ENCODE data around the gene UBE2V1. TPM values are rescaled to one million over a fixed set of nuclear protein-coding genes. Genes with fewer than 3 reads are reported as not detected.

Gene UBE2V1
- total and polyA plus RNA-seq, 2 donors from 2014 or later = 99.1 to 105 TPM

DNA sequence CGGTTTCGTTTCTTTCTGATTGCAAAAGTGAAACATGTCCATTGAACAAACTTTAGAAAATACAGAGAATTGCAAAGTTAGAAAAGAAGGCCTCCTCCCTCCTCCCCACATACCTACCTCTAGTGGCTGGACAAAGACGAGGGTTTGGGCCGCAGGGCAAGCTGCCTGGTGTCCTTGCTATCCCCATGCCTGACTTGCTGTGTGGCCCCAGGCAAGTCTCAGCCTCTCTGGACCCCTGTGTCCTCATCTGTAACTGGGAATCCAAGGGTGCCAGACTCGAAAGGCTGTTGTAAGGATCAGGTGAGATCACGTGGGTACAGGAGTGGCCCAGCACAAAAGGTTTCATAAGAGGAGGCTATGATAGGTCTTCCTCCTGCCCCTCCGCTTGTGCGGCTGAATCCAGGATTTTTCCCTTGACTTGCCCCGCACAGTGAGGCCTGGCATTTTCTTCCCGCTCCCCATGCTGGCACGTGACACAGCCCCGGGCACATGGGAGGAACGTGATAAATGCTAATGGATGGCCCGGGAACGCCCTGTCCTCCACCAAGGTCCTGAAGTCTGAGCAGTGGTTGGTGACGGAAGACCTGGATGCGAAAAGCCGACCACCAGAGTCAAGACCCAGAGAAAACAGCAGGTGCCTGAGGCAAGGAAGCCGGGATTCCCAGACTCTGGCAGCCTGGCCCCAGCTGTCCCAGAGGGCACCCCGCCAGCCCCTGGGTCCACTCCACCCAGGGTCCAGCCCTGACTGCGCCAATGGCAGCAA, 55.8 kb downstream of the UBE2V1 start:
- no peak for DNase-seq
- TF ChIP-seq, protein P1, sequence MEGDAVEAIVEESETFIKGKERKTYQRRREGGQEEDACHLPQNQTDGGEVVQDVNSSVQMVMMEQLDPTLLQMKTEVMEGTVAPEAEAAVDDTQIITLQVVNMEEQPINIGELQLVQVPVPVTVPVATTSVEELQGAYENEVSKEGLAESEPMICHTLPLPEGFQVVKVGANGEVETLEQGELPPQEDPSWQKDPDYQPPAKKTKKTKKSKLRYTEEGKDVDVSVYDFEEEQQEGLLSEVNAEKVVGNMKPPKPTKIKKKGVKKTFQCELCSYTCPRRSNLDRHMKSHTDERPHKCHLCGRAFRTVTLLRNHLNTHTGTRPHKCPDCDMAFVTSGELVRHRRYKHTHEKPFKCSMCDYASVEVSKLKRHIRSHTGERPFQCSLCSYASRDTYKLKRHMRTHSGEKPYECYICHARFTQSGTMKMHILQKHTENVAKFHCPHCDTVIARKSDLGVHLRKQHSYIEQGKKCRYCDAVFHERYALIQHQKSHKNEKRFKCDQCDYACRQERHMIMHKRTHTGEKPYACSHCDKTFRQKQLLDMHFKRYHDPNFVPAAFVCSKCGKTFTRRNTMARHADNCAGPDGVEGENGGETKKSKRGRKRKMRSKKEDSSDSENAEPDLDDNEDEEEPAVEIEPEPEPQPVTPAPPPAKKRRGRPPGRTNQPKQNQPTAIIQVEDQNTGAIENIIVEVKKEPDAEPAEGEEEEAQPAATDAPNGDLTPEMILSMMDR (IDR thresholded peaks at IDR 0.05; ENCODE audit: borderline replicate concordance, extremely low read depth, insufficient read depth) = no peak
- no peak for FAIRE-seq
- Histone ChIP-seq H3K27me3 (ENCODE audit: control insufficient read depth, insufficient read depth, low read length) (no peaks in the 10 kb centered on the region), H3K4me1 (ENCODE audit: control insufficient read depth in 2 of 3, insufficient read depth in 2 of 3, low read depth in 1 of 3, low read length in 3 of 3) (peaks cover 0 to 10% (median 4%) of the 10 kb centered on the region in 3 donors), H3K9ac (ENCODE audit: low read length in 3 of 3) (no peak overlapping the region), H3K27ac (ENCODE audit: low read depth in 2 of 2, low read length in 2 of 2) (no peak overlapping the region), H3K9me3 (ENCODE audit: control insufficient read depth in 2 of 3, insufficient read depth in 1 of 3, low read length in 3 of 3) (no peaks in the 10 kb centered on the region), H3K4me3 (ENCODE audit: low read length in 3 of 3) (no peak overlapping the region), H3K36me3 (ENCODE audit: control insufficient read depth in 2 of 3, insufficient read depth in 3 of 3, low read length in 3 of 3) (no peaks in the 10 kb centered on the region)
- intact Hi-C loops (cut with DNase I) = no loop called here

DNA sequence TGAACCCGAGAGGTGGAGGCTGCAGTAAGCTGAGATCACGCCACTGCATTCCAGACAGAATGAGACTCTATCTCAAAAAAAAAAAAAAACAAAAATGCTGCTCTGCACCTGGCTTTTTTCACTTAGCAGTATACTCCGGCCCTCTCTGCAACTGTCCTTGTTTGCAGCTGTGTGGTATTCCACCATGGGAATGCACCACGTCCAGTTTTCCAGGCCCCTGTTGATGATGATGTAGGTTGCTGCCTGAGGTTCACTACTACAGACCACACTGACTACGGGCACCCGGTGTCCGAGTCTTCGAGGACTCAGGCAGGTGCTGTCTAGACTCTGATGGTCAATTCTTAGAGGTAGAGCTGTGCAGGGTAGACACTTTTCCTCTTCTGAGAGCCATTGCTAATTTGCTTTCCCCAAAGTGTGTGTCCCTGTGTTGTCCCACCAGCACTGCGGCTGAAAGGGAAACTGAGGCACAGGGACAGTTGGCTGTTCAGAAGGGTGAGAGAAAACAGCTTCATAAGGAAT, 56.5 kb downstream of the UBE2V1 start:
- Histone ChIP-seq H3K4me3 (ENCODE audit: low read length in 3 of 3) (no peak overlapping the region), H3K9me3 (ENCODE audit: control insufficient read depth in 2 of 3, insufficient read depth in 1 of 3, low read length in 3 of 3) (no peaks in the 10 kb centered on the region), H3K9ac (ENCODE audit: low read length in 3 of 3) (no peak overlapping the region), H3K27me3 (ENCODE audit: control insufficient read depth, insufficient read depth, low read length) (no peaks in the 10 kb centered on the region), H3K27ac (ENCODE audit: low read depth in 2 of 2, low read length in 2 of 2) (no peak overlapping the region), H3K36me3 (ENCODE audit: control insufficient read depth in 2 of 3, insufficient read depth in 3 of 3, low read length in 3 of 3) (no peaks in the 10 kb centered on the region), H3K4me1 (ENCODE audit: control insufficient read depth in 2 of 3, insufficient read depth in 2 of 3, low read depth in 1 of 3, low read length in 3 of 3) (peaks cover 0 to 10% (median 4%) of the 10 kb centered on the region in 3 donors)
- DNase-seq (no peak), FAIRE-seq (no peak)
- TF ChIP-seq, protein P1 (IDR thresholded peaks at IDR 0.05; ENCODE audit: borderline replicate concordance, extremely low read depth, insufficient read depth) = no peak
- intact Hi-C loops (cut with DNase I) = no loop called here

DNA sequence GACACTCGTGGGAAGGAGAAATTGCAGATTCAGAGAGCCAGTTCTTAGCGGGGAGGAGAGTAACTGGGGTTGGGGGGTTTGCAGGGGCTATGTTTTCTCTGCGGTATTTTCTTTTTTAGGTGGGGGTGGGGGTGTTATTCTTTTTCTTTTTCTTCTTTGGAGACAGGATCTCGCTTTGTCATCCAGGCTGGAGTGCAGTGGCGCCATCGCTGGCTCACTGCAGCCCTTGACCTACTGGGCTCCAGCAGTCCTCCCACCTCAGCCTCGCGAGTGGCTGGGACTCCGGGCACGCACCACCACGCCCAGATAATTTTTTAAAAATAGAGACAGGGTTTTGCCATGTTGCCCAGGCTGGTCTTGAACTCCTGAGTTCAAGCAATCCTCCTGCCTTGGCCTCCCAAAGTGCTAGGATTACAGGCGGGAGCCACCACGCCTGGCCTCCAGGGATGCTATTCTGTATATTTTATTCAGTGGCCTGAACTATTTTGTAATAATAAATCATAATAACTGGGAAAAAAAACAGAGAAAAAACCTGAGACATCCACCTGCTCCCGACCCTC, 57.3 kb downstream of the UBE2V1 start:
- no peaks in the 10 kb centered on the region for H3K9me3 ChIP-seq (ENCODE audit: control insufficient read depth in 2 of 3, insufficient read depth in 1 of 3, low read length in 3 of 3)
- H3K4me3 ChIP-seq (ENCODE audit: low read length in 3 of 3) = no peak overlapping the region
- H3K9ac ChIP-seq (ENCODE audit: low read length in 3 of 3) = no peak overlapping the region
- H3K4me1 ChIP-seq (ENCODE audit: control insufficient read depth in 2 of 3, insufficient read depth in 2 of 3, low read depth in 1 of 3, low read length in 3 of 3) = peaks cover 0 to 10% (median 4%) of the 10 kb centered on the region in 3 donors
- intact Hi-C loops (cut with DNase I) = no loop called here
- no peaks in the 10 kb centered on the region for H3K27me3 ChIP-seq (ENCODE audit: control insufficient read depth, insufficient read depth, low read length)
- TF ChIP-seq, protein P1 (IDR thresholded peaks at IDR 0.05; ENCODE audit: borderline replicate concordance, extremely low read depth, insufficient read depth) = no peak
- H3K27ac ChIP-seq (ENCODE audit: low read depth in 2 of 2, low read length in 2 of 2) = no peak overlapping the region
- DNase-seq = no peak
- H3K36me3 ChIP-seq (ENCODE audit: control insufficient read depth in 2 of 3, insufficient read depth in 3 of 3, low read length in 3 of 3) = no peaks in the 10 kb centered on the region
- no peak for FAIRE-seq

Data from kidney (tissue), 14 donors.